Esophagus muscularis mucosa (tissue), 4 donors: ENCODE results near the gene APP.

ENCODE experiments used
- EP300 ChIP-seq: sonication (generic); formaldehyde crosslinking; IDR thresholded peaks from one replicate; pipeline ENCODE4 v1.6.1; 2017; ENCODE audit warnings: antibody characterized with exemption
- POLR2A ChIP-seq: fragments of 450-650 bp; IDR thresholded peaks from one replicate; pipeline ENCODE4 v1.6.1; 2017; ENCODE audit warnings: antibody characterized with exemption, moderate library complexity, mild to moderate bottlenecking, low read depth
- POLR2AphosphoS5 ChIP-seq, 2 donors: sonication (generic); formaldehyde crosslinking; IDR thresholded peaks; one replicate each; pipeline ENCODE4 v1.6.1; 2017; ENCODE audit warnings: antibody characterized with exemption in 2 of 2
- TF ChIP-seq, protein P1 (sequence below), 3 experiments: fragments of 200-600 bp in 2 of 3; fragments of 450-650 bp in 1 of 3; sonication (generic) in 2 of 3; IDR thresholded peaks; one replicate each; pipeline ENCODE4 v1.5.1; 2017 to 2019; ENCODE audit warnings: antibody characterized with exemption in 3 of 3, mild to moderate bottlenecking in 2 of 3, moderate library complexity in 1 of 3

DNA sequence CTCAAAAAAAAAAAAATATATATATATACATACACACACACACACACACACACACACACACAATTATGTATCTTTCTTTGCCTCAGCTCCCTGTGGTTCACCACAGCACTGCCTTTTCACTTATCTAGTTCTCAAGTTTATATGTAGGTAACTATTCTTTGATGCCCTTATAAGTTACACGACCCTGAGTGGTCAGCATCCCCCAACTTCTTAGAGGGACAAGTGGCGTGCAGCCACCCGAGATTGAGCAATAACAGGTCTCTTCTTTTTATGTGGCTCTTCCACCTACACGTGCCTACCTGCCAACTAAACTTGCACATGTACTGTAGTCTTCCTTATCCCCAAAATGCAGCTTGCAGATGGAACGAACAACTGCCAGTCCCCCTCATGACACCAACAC, 315.0 kb downstream of the APP start:
- TF ChIP-seq, protein P1, sequence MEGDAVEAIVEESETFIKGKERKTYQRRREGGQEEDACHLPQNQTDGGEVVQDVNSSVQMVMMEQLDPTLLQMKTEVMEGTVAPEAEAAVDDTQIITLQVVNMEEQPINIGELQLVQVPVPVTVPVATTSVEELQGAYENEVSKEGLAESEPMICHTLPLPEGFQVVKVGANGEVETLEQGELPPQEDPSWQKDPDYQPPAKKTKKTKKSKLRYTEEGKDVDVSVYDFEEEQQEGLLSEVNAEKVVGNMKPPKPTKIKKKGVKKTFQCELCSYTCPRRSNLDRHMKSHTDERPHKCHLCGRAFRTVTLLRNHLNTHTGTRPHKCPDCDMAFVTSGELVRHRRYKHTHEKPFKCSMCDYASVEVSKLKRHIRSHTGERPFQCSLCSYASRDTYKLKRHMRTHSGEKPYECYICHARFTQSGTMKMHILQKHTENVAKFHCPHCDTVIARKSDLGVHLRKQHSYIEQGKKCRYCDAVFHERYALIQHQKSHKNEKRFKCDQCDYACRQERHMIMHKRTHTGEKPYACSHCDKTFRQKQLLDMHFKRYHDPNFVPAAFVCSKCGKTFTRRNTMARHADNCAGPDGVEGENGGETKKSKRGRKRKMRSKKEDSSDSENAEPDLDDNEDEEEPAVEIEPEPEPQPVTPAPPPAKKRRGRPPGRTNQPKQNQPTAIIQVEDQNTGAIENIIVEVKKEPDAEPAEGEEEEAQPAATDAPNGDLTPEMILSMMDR (IDR thresholded peaks at IDR 0.05), result no peak
- TF ChIP-seq POLR2A (no peak), EP300 (no peak), POLR2AphosphoS5 (IDR thresholded peaks at IDR 0.05) (no peak)
